WTC11 (cell line): ENCODE data around the gene CTDP1. TPM values are rescaled to one million over a fixed set of nuclear protein-coding genes. Genes with fewer than 3 reads are reported as not detected.
A peak's percentile ranks its signal among the peaks of the same experiment; 100 is the strongest.
"Not testable (repeated sequence)": the region's sequence is repeated elsewhere in the genome, so short reads cannot be mapped to it uniquely, and the experiment has no call there.

ENCODE experiments used
- ATAC-seq: fragments of 200-7000 bp; cut with Tn5 transposase; 2 replicates; pipeline ENCODE4 v1.10.0; 2021; ENCODE audit warnings: mild to moderate bottlenecking, moderate library complexity
- CTCF ChIA-PET: fragments of 300-600 bp; sonication (Branson Sonifier 250); formaldehyde crosslinking; loops from one replicate; lab custom pipeline; 2021; ENCODE audit warnings: antibody characterized with exemption; lab: Charles Lee
- POLR2A ChIA-PET: fragments of 350-600 bp; sonication (Branson Sonifier 250); formaldehyde crosslinking; loops from one replicate; lab custom pipeline; 2021; ENCODE audit warnings: antibody characterized with exemption; lab: Charles Lee
- DNase-seq: peaks from one replicate; pipeline ENCODE4 v3.0.0; 2021; ENCODE audit warnings: low spot score
- H3K27ac Mint-ChIP-seq: 2 replicates; pipeline ENCODE4 v1.8.0; 2021; ENCODE audit warnings: mixed read lengths
- H3K27me3 Mint-ChIP-seq: 2 replicates; pipeline ENCODE4 v1.8.0; 2021; ENCODE audit warnings: low read depth, mild to moderate bottlenecking, moderate library complexity, mixed read lengths
- H3K36me3 Mint-ChIP-seq: 2 replicates; pipeline ENCODE4 v1.8.0; 2021; ENCODE audit warnings: mixed read lengths
- H3K4me1 Mint-ChIP-seq: 2 replicates; pipeline ENCODE4 v1.8.0; 2022; ENCODE audit warnings: mixed read lengths
- H3K4me3 Mint-ChIP-seq: 2 replicates; pipeline ENCODE4 v1.8.0; 2021; ENCODE audit warnings: mild to moderate bottlenecking, moderate library complexity, mixed read lengths
- H3K9me3 Mint-ChIP-seq: 2 replicates; pipeline ENCODE4 v1.8.0; 2021; ENCODE audit warnings: mixed read lengths
- ELF4 ChIP-seq: sonication (generic); formaldehyde crosslinking; IDR thresholded peaks from 2 replicates; pipeline ENCODE4 v1.8.1; 2022; ENCODE audit warnings: low read depth, mild to moderate bottlenecking, moderate library complexity, missing genetic modification reagents
- EMX1 ChIP-seq: fragments of 250-450 bp; sonication (Bioruptor Pico); IDR thresholded peaks from 2 replicates; pipeline ENCODE4 v1.8.0; 2021; ENCODE audit warnings: mild to moderate bottlenecking
- FOXJ3 ChIP-seq: sonication (generic); formaldehyde crosslinking; IDR thresholded peaks from 2 replicates; pipeline ENCODE4 v1.9.0; 2021; ENCODE audit warnings: missing genetic modification reagents, mild to moderate bottlenecking, borderline replicate concordance
- GABPB1 ChIP-seq: sonication (generic); formaldehyde crosslinking; IDR thresholded peaks from 2 replicates; pipeline ENCODE4 v1.8.1; 2023; ENCODE audit warnings: mild to moderate bottlenecking, missing genetic modification reagents
- HMGXB4 ChIP-seq: sonication (generic); formaldehyde crosslinking; IDR thresholded peaks from 2 replicates; pipeline ENCODE4 v1.8.1; 2023; ENCODE audit warnings: mild to moderate bottlenecking, moderate library complexity, missing genetic modification reagents
- JUN ChIP-seq: sonication (generic); formaldehyde crosslinking; IDR thresholded peaks from 2 replicates; pipeline ENCODE4 v1.8.0; 2023; ENCODE audit warnings: mild to moderate bottlenecking, missing genetic modification reagents
- NFATC4 ChIP-seq: fragments of 250-450 bp; sonication (Bioruptor Pico); IDR thresholded peaks from 2 replicates; pipeline ENCODE4 v1.9.0; 2021; ENCODE audit warnings: mild to moderate bottlenecking
- NR1H2 ChIP-seq: sonication (generic); formaldehyde crosslinking; IDR thresholded peaks from 2 replicates; pipeline ENCODE4 v1.9.0; 2021; ENCODE audit warnings: mild to moderate bottlenecking, moderate library complexity, missing genetic modification reagents
- ZBTB21 ChIP-seq: sonication (generic); formaldehyde crosslinking; IDR thresholded peaks from 2 replicates; pipeline ENCODE4 v1.8.1; 2023; ENCODE audit warnings: mild to moderate bottlenecking, missing genetic modification reagents, borderline replicate concordance
- ZNF281 ChIP-seq: sonication (generic); formaldehyde crosslinking; IDR thresholded peaks from 2 replicates; pipeline ENCODE4 v1.8.0; 2023; ENCODE audit warnings: mild to moderate bottlenecking, missing genetic modification reagents
- ZSCAN18 ChIP-seq: fragments of 250-450 bp; sonication (Bioruptor Pico); IDR thresholded peaks from 2 replicates; pipeline ENCODE4 v2.1.2; 2022; ENCODE audit warnings: mild to moderate bottlenecking, moderate library complexity
- total RNA-seq: library from RNA; stranded (reverse); gene quantifications from 3 replicates; pipeline ENCODE4 v1.2.3, GENCODE V29; 2021
- TF ChIP-seq, protein P1 (sequence below): sonication (generic); formaldehyde crosslinking; IDR thresholded peaks from 2 replicates; pipeline ENCODE4 v1.8.1; 2023; ENCODE audit warnings: mild to moderate bottlenecking, missing genetic modification reagents, moderate library complexity
- TF ChIP-seq, protein P2 (sequence below): fragments of 250-450 bp; sonication (Bioruptor Pico); IDR thresholded peaks from 2 replicates; pipeline ENCODE4 v1.9.0; 2021; ENCODE audit warnings: moderate library complexity, mild to moderate bottlenecking, inconsistent platforms, borderline replicate concordance
- TF ChIP-seq, protein P3 (sequence below): sonication (generic); formaldehyde crosslinking; conservative IDR thresholded peaks from 2 replicates; pipeline ENCODE4 v1.8.1; 2023; ENCODE audit warnings: mild to moderate bottlenecking, low read depth, missing genetic modification reagents, moderate library complexity

Gene CTDP1
- total RNA-seq, 1 experiment from 2014 or later = 39.7 TPM

GRCh38 chr18:79750980-79751571 lies 71.5 kb downstream of the CTDP1 start:
- no peaks in the 10 kb centered on the region for H3K4me1 Mint-ChIP-seq
- no peak overlapping the region for H3K4me3 Mint-ChIP-seq
- no peaks in the 10 kb centered on the region for H3K9me3 Mint-ChIP-seq
- TF ChIP-seq ZSCAN18 = no peak
- TF ChIP-seq ELF4 (CRISPR knock-in tag) = no peak
- ATAC-seq = no peak; the same call in 1 of the 2 replicates
- no peak overlapping the region for H3K27ac Mint-ChIP-seq
- H3K36me3 Mint-ChIP-seq = peaks cover 19% of the 10 kb centered on the region
- ChIA-PET CTCF (no interaction called here), POLR2A (no interaction called here)
- H3K27me3 Mint-ChIP-seq = no peaks in the 10 kb centered on the region
- DNase-seq = no peak

DNA sequence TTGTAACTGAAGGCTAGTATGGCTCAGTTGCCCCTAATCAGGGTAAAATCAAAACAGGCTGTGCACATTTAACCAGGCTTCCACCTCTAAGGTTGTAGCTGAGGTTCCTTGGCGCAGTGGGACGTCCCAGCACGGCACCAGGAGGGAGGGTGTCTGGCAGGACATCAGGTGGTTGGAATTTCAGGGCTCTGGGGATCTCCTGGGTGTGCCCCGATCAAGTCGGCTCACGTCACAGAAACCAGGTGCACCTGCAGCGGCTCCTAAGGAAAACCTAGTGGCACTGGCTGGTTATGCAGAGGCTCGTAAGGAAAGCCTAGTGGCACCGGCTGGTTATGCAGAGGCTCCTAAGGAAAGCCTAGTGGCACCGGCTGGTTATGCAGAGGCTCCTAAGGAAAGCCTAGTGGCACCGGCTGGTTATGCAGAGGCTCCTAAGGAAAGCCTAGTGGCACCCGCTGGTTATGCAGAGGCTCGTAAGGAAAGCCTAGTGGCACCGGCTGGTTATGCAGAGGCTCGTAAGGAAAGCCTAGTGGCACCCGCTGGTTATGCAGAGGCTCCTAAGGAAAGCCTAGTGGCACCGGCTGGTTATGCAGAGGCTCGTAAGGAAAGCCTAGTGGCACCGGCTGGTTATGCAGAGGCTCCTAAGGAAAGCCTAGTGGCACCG lies 72.4 kb downstream of the CTDP1 start:
- H3K9me3 Mint-ChIP-seq, POLR2A ChIA-PET, CTCF ChIA-PET, H3K27ac Mint-ChIP-seq, H3K4me1 Mint-ChIP-seq, H3K4me3 Mint-ChIP-seq, DNase-seq, H3K27me3 Mint-ChIP-seq: not testable (repeated sequence)
- peak; percentile 40; the same call in 1 of the 2 replicates for ATAC-seq
- H3K36me3 Mint-ChIP-seq = peaks cover 19% of the 10 kb centered on the region

- POLR2A ChIA-PET, H3K9me3 Mint-ChIP-seq, H3K27ac Mint-ChIP-seq, H3K27me3 Mint-ChIP-seq, H3K4me3 Mint-ChIP-seq, DNase-seq, CTCF ChIA-PET, ATAC-seq, H3K4me1 Mint-ChIP-seq: not testable (repeated sequence)
- H3K36me3 Mint-ChIP-seq = peaks cover 19% of the 10 kb centered on the region
Measured at GRCh38 chr18:79752946-79753345, 73.3 kb downstream of the CTDP1 start.

DNA sequence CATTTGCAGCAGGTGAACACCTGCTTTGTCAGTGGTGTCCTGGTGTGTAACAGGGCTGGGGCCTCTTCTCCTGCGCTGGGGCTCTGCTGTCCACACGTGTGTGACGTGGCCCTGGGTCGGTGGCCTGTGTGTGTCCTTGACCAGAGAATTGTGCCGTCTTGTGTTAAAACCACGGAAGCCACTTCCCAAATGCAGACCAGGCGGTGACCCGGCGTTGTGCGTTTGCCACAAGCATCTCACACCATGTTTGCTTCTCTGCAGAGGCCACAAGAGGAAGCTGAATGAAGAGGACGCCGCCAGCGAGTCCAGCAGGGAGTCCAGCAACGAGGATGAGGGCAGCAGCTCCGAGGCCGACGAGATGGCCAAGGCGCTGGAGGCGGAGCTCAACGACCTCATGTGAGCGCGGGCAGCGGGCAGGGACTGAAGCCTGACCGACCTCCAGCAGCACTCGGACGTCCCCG lies 73.8 kb downstream of the CTDP1 start:
- H3K9me3 Mint-ChIP-seq = no peaks in the 10 kb centered on the region
- TF ChIP-seq HMGXB4 (CRISPR knock-in tag) (no peak), EMX1 (CRISPR knock-in tag) (no peak), ELF4 (CRISPR knock-in tag) (no peak), ZBTB21 (CRISPR knock-in tag) (no peak), GABPB1 (CRISPR knock-in tag) (no peak), NFATC4 (CRISPR knock-in tag) (no peak), JUN (CRISPR knock-in tag) (no peak), FOXJ3 (no peak), NR1H2 (CRISPR knock-in tag) (no peak), ZNF281 (CRISPR knock-in tag) (no peak)
- TF ChIP-seq, protein P1, sequence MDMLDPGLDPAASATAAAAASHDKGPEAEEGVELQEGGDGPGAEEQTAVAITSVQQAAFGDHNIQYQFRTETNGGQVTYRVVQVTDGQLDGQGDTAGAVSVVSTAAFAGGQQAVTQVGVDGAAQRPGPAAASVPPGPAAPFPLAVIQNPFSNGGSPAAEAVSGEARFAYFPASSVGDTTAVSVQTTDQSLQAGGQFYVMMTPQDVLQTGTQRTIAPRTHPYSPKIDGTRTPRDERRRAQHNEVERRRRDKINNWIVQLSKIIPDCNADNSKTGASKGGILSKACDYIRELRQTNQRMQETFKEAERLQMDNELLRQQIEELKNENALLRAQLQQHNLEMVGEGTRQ = no peak
- TF ChIP-seq, protein P2, sequence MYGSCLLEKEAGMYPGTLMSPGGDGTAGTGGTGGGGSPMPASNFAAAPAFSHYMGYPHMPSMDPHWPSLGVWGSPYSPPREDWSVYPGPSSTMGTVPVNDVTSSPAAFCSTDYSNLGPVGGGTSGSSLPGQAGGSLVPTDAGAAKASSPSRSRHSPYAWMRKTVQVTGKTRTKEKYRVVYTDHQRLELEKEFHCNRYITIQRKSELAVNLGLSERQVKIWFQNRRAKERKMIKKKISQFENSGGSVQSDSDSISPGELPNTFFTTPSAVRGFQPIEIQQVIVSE = no peak
- TF ChIP-seq, protein P3, sequence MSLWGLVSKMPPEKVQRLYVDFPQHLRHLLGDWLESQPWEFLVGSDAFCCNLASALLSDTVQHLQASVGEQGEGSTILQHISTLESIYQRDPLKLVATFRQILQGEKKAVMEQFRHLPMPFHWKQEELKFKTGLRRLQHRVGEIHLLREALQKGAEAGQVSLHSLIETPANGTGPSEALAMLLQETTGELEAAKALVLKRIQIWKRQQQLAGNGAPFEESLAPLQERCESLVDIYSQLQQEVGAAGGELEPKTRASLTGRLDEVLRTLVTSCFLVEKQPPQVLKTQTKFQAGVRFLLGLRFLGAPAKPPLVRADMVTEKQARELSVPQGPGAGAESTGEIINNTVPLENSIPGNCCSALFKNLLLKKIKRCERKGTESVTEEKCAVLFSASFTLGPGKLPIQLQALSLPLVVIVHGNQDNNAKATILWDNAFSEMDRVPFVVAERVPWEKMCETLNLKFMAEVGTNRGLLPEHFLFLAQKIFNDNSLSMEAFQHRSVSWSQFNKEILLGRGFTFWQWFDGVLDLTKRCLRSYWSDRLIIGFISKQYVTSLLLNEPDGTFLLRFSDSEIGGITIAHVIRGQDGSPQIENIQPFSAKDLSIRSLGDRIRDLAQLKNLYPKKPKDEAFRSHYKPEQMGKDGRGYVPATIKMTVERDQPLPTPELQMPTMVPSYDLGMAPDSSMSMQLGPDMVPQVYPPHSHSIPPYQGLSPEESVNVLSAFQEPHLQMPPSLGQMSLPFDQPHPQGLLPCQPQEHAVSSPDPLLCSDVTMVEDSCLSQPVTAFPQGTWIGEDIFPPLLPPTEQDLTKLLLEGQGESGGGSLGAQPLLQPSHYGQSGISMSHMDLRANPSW (CRISPR knock-in tag) = no peak

More for the DNA sequence above, 73.8 kb downstream of the CTDP1 start:
- no peak overlapping the region for H3K4me3 Mint-ChIP-seq
- H3K4me1 Mint-ChIP-seq = no peaks in the 10 kb centered on the region
- DNase-seq (no peak), ATAC-seq (no peak)
- peaks cover 19% of the 10 kb centered on the region for H3K36me3 Mint-ChIP-seq
- no peak overlapping the region for H3K27ac Mint-ChIP-seq
- H3K27me3 Mint-ChIP-seq = no peaks in the 10 kb centered on the region
- CTCF ChIA-PET = no interaction called here
- POLR2A ChIA-PET = no interaction called here
